Kidney tubule cell (primary cell): ENCODE measurements around the gene PLCL1.
"Not testable (repeated sequence)": the region's sequence is repeated elsewhere in the genome, so short reads cannot be mapped to it uniquely, and the experiment has no call there.

Experiments
- DNase-seq: peaks from one replicate; pipeline ENCODE4 v3.0.0-alpha.2; 2018; ENCODE audit warnings: low spot score

The PLCL1 gene

DNA sequence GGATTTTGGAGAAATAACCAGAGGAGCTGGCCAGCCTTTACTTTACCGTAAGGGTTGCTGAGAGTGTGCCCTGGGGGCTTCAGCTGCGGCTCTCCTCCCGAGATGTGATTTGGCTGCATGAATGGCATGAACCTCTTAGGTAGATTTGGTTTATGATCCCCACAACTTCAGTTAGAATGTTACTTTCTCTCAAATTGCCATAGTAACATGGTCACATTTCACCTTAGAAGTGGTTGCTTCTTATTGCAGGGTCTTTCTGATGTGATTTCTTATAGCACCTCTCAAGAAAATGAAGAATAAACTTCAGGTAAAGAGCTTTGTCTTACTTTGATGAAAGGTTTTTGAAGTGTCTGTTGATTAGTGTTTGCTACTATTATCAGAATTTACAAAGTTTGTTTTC is 5.6 kb downstream of the PLCL1 start:
- no peak for DNase-seq

DNA sequence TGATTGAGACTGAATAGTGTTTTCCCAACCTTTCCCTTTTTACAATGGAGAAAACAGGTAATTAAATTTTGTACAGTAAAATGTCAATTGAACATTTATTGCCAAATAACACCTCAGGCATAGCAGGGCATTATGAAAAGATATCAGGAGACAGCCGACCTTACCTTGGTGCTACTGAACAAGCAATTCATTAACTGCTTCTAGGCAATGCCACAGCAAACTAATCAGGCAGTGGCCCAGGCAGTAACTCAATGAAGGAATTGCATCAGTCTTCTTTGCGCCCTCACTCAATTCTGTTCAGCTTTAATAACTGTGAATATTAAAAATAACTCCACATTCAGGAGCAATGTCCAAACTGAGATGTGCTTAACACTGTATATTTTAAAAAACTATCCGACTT is 6.1 kb downstream of the PLCL1 start:
- no peak for DNase-seq

DNA sequence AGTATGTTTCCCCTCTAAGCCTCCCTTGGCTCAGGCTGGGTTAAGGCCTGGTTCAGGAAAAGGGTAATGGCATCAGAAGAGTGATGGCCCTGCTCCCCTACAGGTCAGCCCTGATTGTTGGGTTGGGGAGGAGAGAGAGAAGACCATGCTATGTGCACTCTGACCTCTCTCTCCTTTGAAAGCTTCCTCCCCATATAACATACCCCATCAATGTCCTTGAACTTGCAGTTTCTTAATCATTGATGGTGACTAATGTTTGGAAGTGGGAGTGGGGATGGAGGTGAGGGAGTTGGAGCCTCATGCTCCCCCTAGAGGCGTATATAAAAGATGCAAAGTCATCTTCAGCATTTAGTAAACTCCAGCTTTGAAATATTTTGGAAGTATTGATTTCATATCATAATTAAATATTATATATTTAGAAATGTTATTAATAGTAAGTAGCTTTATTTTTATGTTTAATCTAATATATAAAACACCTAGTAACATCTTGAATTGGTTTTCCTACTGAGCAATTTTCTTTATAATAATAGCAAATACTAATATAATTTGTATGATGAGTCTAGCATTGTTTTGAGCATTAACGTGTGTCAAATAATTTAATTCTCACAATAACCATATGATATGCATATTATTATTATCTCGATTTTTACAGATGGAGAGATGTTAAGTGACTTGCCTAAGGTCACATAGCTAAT is 8.8 kb downstream of the PLCL1 start:
- peak; percentile 72 for DNase-seq

- DNase-seq, result no peak
These were observed 10.1 kb downstream of the PLCL1 start for GRCh38 chr2:197814526-197814925.

GRCh38 chr2:197821550-197822289 is 17.3 kb downstream of the PLCL1 start:
- DNase-seq, result no peak

DNA sequence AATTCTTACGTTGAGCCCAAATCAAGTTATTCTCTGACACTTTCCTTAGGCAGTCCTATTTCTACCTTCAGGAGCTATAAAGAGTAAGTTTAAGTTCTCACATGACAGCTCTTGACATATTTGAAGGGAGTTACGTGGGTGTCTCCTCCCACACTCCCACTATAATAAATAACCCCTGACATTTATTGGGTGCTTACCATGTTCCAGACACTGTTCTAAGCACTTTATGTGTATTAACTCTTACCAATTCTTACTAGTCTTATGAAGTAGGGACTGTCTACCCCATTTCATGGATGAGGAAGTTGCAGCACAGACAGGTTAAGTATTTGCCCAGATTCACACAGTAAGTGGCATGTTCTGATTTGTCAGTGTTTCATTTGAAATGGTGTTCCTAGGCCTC is 17.9 kb downstream of the PLCL1 start:
- no peak for DNase-seq

GRCh38 chr2:197827618-197828017 is 23.2 kb downstream of the PLCL1 start:
- no peak for DNase-seq

DNA sequence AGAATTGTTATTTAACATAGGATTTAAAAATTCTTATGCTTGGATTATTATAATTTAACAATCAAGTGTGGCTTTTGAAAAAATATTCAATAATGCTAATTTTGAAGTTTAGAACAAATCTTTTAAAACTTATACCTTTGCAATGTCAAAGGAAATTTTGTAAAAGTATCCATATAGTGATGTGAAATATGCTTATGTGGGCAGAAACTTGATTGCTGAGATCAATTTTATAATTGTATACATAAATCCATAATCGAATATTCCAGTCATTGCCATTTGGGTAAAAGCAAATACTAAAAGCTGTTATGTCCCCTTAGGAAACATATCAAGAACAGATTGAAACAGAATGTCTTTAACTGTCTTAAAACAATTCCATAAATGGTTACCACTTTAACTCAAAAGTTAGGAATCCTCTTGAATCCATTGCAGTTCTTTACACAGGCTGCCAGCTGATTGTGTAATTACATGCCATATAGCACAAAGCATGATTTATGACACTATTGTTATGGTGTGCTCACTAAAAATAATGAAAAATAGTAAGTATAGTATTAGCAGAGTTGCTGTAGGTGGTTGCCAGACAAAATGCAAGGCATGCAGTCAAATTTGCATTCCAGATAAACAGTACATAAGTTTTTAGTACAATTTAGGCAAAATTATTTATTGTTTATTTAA is 24.2 kb downstream of the PLCL1 start:
- no peak for DNase-seq

DNA sequence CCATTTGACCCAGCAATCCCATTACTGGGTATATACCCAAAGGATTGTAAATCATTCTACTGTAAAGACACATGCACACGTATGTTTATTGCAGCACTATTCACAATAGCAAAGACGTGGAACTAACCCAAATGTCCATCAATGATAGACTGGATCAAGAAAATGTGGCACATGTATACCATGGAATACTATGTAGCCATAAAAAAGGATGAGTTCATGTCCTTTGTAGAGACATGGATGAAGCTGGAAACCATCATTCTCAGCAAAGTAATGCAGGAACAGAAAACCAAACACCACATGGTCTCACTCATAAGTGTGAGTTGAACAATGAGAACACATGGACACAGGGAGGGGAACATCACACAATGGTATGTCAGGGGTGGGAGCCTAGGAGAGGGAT is 30.4 kb downstream of the PLCL1 start:
- DNase-seq, result not testable (repeated sequence)

- DNase-seq, result no peak
These were observed 30.9 kb downstream of the PLCL1 start for GRCh38 chr2:197835293-197835692.

DNA sequence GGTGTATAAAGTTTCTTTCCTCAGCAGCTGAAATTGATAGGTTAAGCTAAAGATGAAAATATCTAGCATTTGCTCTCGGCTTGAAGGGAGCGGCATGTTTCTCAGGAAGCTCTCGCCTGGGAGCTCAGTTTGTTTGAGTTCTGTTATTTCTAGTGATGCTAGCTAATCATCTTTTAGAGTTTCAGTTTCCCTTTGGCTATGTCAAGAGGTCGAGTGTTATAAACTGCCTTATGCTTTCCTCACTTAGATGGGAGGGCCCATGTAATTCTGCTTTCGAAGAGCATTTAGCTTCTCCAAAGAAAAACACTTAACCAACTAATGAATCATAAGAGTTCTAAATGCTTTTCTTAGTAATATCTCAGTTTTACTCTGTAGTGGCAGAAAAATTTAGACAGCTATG is 33.6 kb downstream of the PLCL1 start:
- peak; percentile 20 for DNase-seq

DNA sequence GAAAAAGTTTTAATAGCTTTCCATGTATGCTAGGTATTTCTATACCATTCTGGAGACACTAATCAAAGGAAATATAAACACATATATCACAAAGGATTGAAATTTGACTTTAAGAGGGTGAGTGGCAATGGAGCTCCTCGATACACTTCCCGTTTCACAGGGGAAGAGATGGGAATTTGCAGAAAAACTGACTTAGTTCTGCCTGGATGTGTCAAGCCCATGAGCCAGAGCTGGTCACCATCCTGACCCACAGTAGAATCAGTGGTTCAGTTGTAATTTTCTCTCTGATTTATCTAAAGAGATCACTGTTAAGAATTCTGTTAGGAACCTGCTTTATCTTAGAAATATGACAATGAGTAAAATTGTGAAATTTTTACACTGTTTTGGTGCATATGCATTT is 34.2 kb downstream of the PLCL1 start:
- no peak for DNase-seq

GRCh38 chr2:197839327-197839726 is 34.9 kb downstream of the PLCL1 start:
- DNase-seq, result no peak

- no peak for DNase-seq
These were observed 35.5 kb downstream of the PLCL1 start for GRCh38 chr2:197839856-197840255.

DNA sequence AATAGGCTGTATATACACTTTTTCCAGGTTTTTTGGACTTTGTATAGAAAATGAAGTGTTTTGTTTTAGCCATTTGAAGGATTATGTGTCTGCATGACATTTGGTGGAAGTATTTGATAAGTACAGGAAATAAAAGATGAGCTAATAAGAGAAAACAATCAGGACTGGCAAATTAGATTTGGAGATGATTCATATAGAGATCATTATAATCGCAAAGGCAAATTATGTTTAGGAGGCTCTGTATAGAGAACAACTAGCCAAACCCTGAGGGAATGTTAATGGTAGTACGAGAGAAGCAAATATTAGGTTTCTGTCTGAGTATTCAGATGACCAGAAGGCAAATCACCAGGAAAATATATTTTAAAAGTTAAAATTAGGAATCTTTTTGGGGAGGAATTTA is 41.7 kb downstream of the PLCL1 start:
- no peak for DNase-seq

DNA sequence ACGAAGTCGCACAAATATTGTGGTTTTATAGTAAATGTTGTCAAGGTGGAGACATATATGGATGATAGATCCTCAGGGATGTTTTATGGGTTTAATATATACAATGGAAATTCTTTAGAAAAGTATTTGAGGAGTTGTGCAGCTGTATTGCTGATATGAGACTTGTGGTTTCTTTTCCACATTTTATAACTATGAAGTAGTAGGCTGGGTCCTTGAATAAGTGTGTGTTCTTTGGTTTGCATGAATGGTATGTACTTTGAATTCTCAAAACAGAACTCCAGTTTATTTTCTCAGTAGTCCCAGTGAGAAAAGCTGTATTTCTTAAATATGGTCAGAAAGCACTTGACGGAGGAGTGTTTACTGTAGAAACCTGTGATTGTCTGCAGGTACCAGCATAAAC is 42.4 kb downstream of the PLCL1 start:
- no peak for DNase-seq

- peak; percentile 58 for DNase-seq
These were observed 43.4 kb downstream of the PLCL1 start for GRCh38 chr2:197847651-197848401.

DNA sequence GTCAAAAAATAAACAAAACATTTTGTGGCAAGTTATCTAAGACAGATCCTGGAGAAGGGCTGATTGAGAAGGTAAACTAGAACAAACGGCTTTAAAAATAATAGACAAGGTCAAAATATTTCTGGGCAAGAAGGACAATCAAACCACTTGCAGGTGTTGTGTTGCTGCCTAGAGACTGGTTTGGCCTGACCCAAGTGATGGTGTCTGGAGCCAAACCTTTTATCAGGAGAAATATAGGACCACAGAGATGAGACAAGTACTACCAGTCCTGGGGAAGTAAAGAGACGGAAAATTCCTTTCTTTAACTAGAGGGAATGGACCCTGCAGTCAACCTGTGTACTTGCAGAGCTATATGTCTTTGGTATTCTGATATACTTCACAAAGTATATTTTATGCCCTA is 44.2 kb downstream of the PLCL1 start:
- DNase-seq, result no peak

DNA sequence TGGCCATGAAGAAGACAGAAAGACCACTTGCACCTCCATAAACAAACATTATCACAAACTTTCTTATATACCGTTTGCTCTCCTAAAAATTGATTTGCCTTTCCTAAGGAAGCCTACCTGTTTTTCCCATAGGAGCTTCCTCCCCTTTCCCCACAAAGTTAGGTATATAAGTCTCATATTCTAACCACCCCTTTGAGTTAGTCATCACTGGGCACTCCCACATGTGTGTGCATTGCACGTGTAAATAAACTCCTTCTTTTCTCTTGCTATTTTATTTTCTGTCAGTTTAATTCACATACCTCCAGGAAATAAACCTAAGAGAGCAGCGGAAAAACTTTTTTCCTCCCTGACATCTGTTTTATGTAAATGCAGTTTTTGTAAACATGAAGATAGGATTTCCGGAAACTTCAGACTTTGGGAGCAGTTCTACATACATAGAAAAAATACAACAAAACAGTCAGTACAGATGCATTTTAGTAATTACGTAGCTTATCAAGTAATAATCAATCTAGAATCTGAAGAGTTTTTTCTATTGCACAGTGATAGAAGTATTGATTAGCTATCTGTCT is 46.6 kb downstream of the PLCL1 start:
- no peak for DNase-seq

- no peak for DNase-seq
These were observed 47.1 kb downstream of the PLCL1 start for GRCh38 chr2:197851451-197851850.

DNA sequence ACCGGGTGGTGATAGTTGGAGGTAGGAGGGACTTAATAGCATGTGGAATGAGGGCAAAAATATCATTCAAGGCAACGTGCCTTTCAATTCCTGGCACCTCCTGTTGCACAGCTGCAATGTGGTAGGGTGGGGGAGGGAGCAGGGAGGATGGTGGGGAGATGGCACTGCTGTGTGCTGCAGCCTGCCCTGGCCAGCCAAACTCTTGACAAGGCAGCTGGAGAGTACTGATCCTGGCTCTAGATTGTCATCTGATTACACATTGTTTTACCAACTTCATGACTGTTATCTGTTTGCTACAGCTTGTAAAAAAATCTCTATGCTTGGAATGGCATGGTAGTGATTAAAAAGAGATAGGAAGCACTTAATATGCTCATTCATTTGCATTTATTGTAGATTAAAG is 47.7 kb downstream of the PLCL1 start:
- DNase-seq, result no peak

DNA sequence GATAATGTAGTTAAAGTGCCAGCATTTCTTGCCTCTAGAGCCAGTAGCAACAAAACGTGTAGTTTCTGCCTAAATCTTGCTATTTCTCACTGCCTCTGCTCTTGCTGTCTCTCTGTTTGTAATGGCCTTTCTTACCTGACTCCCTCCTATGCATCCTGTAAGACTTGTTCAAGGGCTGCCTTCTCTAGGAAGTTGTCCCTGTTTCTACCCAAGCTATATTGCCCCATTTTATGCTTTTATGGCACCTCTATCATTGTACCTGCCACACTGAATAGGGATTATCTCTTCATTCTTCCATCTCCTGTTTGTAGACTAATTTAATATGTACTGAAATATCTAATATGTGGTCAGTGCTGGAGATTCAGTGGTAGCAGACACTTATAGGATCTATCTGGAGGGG is 49.2 kb downstream of the PLCL1 start:
- no peak for DNase-seq
